CD14-positive monocyte (primary cell): Measurements from ENCODE around the gene HOXD8. TPM values are rescaled to one million over a fixed set of nuclear protein-coding genes. Genes with fewer than 3 reads are reported as not detected.

ENCODE experiments used
- DNase-seq, 3 donors: peaks; one replicate each; pipeline ENCODE4 v3.0.0-alpha.2; 2011 to 2022
- H2AFZ ChIP-seq: 2 replicates; pipeline ENCODE4 v1.6.0; 2012; ENCODE audit warnings: mild to moderate bottlenecking, low read depth, low read length, inconsistent platforms; ENCODE audit not compliant: insufficient read depth, poor library complexity, severe bottlenecking
- H3K27ac ChIP-seq, 2 donors: 1 replicate in 1 of 2; 2 replicates in 1 of 2; pipeline ENCODE4 v1.5.1; 2012 to 2013; ENCODE audit warnings: low read length in 2 of 2, control low read depth in 1 of 2, inconsistent platforms in 1 of 2, low read depth in 1 of 2, mild to moderate bottlenecking in 1 of 2
- H3K27me3 ChIP-seq, 2 donors: one replicate each; pipeline versions ENCODE4 v1.6.0 to v1.6.1; 2011 to 2013; ENCODE audit warnings: low read length in 2 of 2; ENCODE audit not compliant: control insufficient read depth in 2 of 2, insufficient read depth in 2 of 2
- H3K36me3 ChIP-seq, 2 donors: replicated peaks in 1 of 2; 1 replicate in 1 of 2; 2 replicates in 1 of 2; pipeline versions ENCODE4 v1.5.1 to v1.6.1; 2012 to 2013; ENCODE audit warnings: low read length in 2 of 2, control low read depth in 1 of 2, inconsistent platforms in 1 of 2, mild to moderate bottlenecking in 1 of 2; ENCODE audit not compliant: insufficient read depth in 2 of 2, control insufficient read depth in 1 of 2
- H3K4me1 ChIP-seq, 2 donors: 1 replicate in 1 of 2; 2 replicates in 1 of 2; pipeline versions ENCODE4 v1.5.1 to v1.6.1; 2012 to 2013; ENCODE audit warnings: low read length in 2 of 2, control low read depth in 1 of 2, inconsistent platforms in 1 of 2, mild to moderate bottlenecking in 1 of 2, moderate library complexity in 1 of 2; ENCODE audit not compliant: insufficient read depth in 2 of 2, control insufficient read depth in 1 of 2
- H3K4me2 ChIP-seq: replicated peaks from 2 replicates; pipeline ENCODE3; 2012; ENCODE audit warnings: low read length, moderate library complexity, mild to moderate bottlenecking; ENCODE audit not compliant: poor library complexity, severe bottlenecking; ENCODE audit errors: extremely low read depth
- H3K4me3 ChIP-seq, 3 experiments: fragments of 200-600 bp in 1 of 3; sonication (generic) in 1 of 3; replicated peaks in 1 of 3; 1 replicate in 2 of 3; 2 replicates in 1 of 3; pipeline ENCODE4 v1.5.1; 2011 to 2013; ENCODE audit warnings: low read length in 3 of 3, mild to moderate bottlenecking in 3 of 3, control low read depth in 2 of 3, low read depth in 2 of 3, inconsistent platforms in 1 of 3, moderate library complexity in 1 of 3
- H3K79me2 ChIP-seq: 2 replicates; pipeline ENCODE4 v1.6.0; 2012; ENCODE audit warnings: mild to moderate bottlenecking, control low read depth, inconsistent platforms, low read length, moderate library complexity; ENCODE audit not compliant: insufficient read depth
- H3K9ac ChIP-seq: 2 replicates; pipeline ENCODE4 v1.6.0; 2017; ENCODE audit warnings: low read length, mild to moderate bottlenecking; ENCODE audit not compliant: insufficient read depth, poor library complexity, severe bottlenecking
- H3K9me3 ChIP-seq, 2 donors: replicated peaks in 1 of 2; 1 replicate in 1 of 2; 2 replicates in 1 of 2; pipeline versions ENCODE4 v1.5.1 to v1.6.1; 2012 to 2013; ENCODE audit warnings: low read length in 2 of 2, control low read depth in 1 of 2; ENCODE audit not compliant: control insufficient read depth in 1 of 2, insufficient read depth in 1 of 2
- H4K20me1 ChIP-seq: 2 replicates; pipeline ENCODE4 v1.6.0; 2012; ENCODE audit warnings: mild to moderate bottlenecking, low read length, control low read depth, moderate library complexity; ENCODE audit not compliant: insufficient read depth
- H3K27ac Mint-ChIP-seq, 7 donors: one replicate each; pipeline ENCODE4 v1.8.0; 2020; ENCODE audit warnings: mild to moderate bottlenecking in 7 of 7, mixed read lengths in 7 of 7, moderate library complexity in 6 of 7, inconsistent platforms in 2 of 7
- H3K27me3 Mint-ChIP-seq, 3 donors: one replicate each; pipeline ENCODE4 v1.8.0; 2021 to 2022; ENCODE audit warnings: low read depth in 3 of 3, mild to moderate bottlenecking in 3 of 3, mixed read lengths in 3 of 3, moderate library complexity in 3 of 3, inconsistent platforms in 1 of 3
- H3K36me3 Mint-ChIP-seq, 2 donors: one replicate each; pipeline ENCODE4 v1.8.0; 2020; ENCODE audit warnings: mixed read lengths in 2 of 2, inconsistent platforms in 1 of 2, mild to moderate bottlenecking in 1 of 2
- H3K4me1 Mint-ChIP-seq: one replicate; pipeline ENCODE4 v1.8.0; 2020; ENCODE audit warnings: mild to moderate bottlenecking, mixed read lengths
- H3K4me3 Mint-ChIP-seq, 2 donors: one replicate each; pipeline ENCODE4 v1.8.0; 2020; ENCODE audit warnings: mild to moderate bottlenecking in 2 of 2, mixed read lengths in 2 of 2, moderate library complexity in 1 of 2
- H3K9me3 Mint-ChIP-seq, 7 donors: one replicate each; pipeline ENCODE4 v1.8.0; 2020 to 2022; ENCODE audit warnings: mixed read lengths in 7 of 7, mild to moderate bottlenecking in 6 of 7, moderate library complexity in 6 of 7, inconsistent platforms in 2 of 7
- WGBS: methylation state at CpG from one replicate; pipeline ENCODE4 v1.1.5; 2013; ENCODE audit warnings: missing lambda C conversion rate; ENCODE audit not compliant: insufficient coverage; 5-methylcytosine and 5-hydroxymethylcytosine counted together
- intact Hi-C, 2 donors: fragments of 100-400 bp; cut with micrococcal nuclease; formaldehyde crosslinking; loops; one replicate each; pipeline versions ENCODE4 v1.15.0 to v1.15.1; 2023
- polyA plus RNA-seq, 3 donors: library from polyadenylated mRNA; depleted of rRNA in 1 of 3; unstranded in 2 of 3; stranded (reverse) in 1 of 3; fragments of 300-500 nt in 2 of 3; fragments of >200 nt in 1 of 3; fragmentation: Illumina TruSeq in 2 of 3; gene quantifications; 1 replicate in 2 of 3; 2 replicates in 1 of 3; pipeline ENCODE4 v1.2.3, GENCODE V29; 2012 to 2021
- TF ChIP-seq, protein P1 (sequence below): fragments of 200-600 bp; IDR thresholded peaks from one replicate; pipeline ENCODE4 v1.8.0; 2022; ENCODE audit warnings: antibody characterized with exemption, mild to moderate bottlenecking

HOXD8 gene
- polyA plus RNA-seq, 3 donors = not detected

DNA sequence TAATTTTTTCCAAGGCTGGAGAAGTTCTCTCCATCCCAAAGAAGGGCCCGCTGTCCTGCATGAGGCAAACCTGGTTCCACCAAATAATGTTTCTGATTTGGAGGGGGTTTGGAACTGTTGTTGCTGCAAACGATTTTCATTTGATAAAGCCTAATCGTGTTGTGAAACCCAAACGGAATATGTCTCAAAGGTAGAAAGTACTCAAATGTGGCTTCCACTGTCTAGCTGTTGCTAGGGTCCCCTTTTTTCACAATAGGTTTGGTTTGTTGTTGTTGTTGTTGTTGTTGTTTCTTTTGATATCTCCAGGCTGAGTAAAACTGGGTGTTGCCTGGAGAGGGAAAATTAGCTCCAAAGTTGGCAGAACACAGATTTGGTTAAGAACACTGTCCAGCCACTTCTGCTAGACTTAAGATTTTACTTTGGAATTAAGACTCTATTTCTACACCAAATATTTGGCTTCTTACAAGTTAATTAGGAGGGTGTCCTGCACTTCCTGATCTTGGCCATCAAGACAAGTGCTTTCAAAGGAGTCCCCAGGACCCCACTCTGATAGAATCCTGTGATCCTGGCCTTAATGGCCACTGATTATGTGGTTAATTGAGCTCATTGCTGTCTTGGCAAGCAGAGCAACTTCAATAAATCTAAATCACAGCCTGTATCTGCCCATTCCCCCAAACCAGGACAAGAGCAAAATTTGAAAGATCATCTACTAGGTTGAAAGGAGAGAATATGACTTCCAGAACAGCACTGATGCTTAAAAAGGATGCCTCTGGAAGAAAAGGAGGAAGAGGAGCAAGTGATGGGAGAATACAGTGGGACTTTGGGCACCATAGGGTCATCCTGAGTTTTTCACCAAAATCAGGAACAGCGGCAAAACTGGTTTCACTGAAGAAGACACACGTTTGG, 40.3 kb upstream of the HOXD8 start:
- Histone ChIP-seq H3K27me3 (peaks cover 91 to 94% of the 10 kb centered on the region in 2 donors), H3K36me3 (no peaks in the 10 kb centered on the region), H2AFZ (no peak overlapping the region), H3K27ac (no peak overlapping the region), H3K9me3 (peaks cover 0 to 81% of the 10 kb centered on the region in 2 donors), H3K4me2 (no peak overlapping the region), H3K4me3 (no peak overlapping the region), H4K20me1 (no peaks in the 10 kb centered on the region), H3K79me2 (no peaks in the 10 kb centered on the region), H3K9ac (no peak overlapping the region), H3K4me1 (peaks cover 14 to 22% of the 10 kb centered on the region in 2 donors)
- Mint-ChIP-seq H3K4me1 (peaks cover 33% of the 10 kb centered on the region), H3K4me3 (peak overlapping the region in 1 of 2 donors; percentile 98), H3K9me3 (peaks cover 0 to 44% (median 30%) of the 10 kb centered on the region in 7 donors), H3K36me3 (peaks cover 0 to 19% of the 10 kb centered on the region in 2 donors), H3K27me3 (peaks cover 93 to 98% (median 95%) of the 10 kb centered on the region in 3 donors), H3K27ac (no peak overlapping the region)
- intact Hi-C loops = no loop called here
- no peak for DNase-seq
- TF ChIP-seq, protein P1, sequence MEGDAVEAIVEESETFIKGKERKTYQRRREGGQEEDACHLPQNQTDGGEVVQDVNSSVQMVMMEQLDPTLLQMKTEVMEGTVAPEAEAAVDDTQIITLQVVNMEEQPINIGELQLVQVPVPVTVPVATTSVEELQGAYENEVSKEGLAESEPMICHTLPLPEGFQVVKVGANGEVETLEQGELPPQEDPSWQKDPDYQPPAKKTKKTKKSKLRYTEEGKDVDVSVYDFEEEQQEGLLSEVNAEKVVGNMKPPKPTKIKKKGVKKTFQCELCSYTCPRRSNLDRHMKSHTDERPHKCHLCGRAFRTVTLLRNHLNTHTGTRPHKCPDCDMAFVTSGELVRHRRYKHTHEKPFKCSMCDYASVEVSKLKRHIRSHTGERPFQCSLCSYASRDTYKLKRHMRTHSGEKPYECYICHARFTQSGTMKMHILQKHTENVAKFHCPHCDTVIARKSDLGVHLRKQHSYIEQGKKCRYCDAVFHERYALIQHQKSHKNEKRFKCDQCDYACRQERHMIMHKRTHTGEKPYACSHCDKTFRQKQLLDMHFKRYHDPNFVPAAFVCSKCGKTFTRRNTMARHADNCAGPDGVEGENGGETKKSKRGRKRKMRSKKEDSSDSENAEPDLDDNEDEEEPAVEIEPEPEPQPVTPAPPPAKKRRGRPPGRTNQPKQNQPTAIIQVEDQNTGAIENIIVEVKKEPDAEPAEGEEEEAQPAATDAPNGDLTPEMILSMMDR = no peak
- 9% methylated on average over 6 of the region's 6 CpGs for WGBS

DNA sequence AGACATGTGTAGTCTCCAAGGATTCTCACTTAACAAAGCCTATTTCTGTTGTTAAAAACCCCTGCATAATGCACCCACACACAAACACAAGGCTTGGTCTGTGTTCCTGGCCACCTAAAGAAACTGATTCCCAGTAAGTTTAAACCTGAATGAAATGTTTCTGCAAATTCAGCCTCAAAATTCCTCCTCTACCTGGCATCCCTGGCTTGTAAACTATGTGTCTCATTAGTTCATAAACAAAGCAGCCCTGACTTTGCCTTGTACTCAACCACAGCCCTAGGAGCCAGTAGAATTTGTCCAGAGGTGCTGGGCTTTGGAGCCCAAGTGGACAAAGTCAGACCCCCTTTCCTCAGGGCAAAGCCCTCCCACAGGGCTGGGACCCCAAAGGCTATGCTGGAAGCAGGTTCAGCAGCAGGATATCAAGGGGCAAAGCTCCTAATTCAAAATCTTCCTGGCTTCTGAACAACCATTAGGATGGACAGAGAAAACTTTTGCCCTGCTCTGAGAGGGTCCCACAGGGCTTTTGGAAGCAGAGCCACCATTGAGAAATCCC, 39.6 kb upstream of the HOXD8 start:
- Mint-ChIP-seq H3K4me3 (peak overlapping the region in 1 of 2 donors; percentile 98), H3K27ac (no peak overlapping the region), H3K9me3 (peaks cover 0 to 40% (median 28%) of the 10 kb centered on the region in 7 donors), H3K27me3 (peaks cover 93 to 98% (median 95%) of the 10 kb centered on the region in 3 donors), H3K36me3 (peaks cover 0 to 19% of the 10 kb centered on the region in 2 donors), H3K4me1 (peaks cover 30% of the 10 kb centered on the region)
- no peak overlapping the region for H3K4me3 ChIP-seq
- no peak overlapping the region for H3K4me2 ChIP-seq
- H3K27ac ChIP-seq = no peak overlapping the region
- DNase-seq = no peak
- TF ChIP-seq, protein P1 = no peak
- no peaks in the 10 kb centered on the region for H3K36me3 ChIP-seq
- H3K79me2 ChIP-seq = no peaks in the 10 kb centered on the region
- intact Hi-C loops = loop anchor here (10.0 kb wide), 2 partner anchors 405 to 1755 kb away; partner anchors contain the start of gene SP9 (in 1 of the 2)
- H3K9ac ChIP-seq = no peak overlapping the region
- H4K20me1 ChIP-seq = no peaks in the 10 kb centered on the region
- H2AFZ ChIP-seq = no peak overlapping the region
- H3K9me3 ChIP-seq = peaks cover 0 to 83% of the 10 kb centered on the region in 2 donors
- peaks cover 91 to 94% of the 10 kb centered on the region in 2 donors for H3K27me3 ChIP-seq
- H3K4me1 ChIP-seq = peaks cover 14 to 22% of the 10 kb centered on the region in 2 donors
